GM18505 (cell line): ENCODE data around the gene ACP6.

Experiments
- ATAC-seq: cut with Tn5 transposase; IDR thresholded peaks from one replicate; pipeline ENCODE4 v1.9.1; 2021; ENCODE audit not compliant: unreplicated experiment
- POLR2A ChIP-seq: IDR thresholded peaks from 4 replicates; pipeline ENCODE4 v1.6.1; 2011; ENCODE audit warnings: borderline replicate concordance; ENCODE audit not compliant: insufficient read depth, insufficient read length; ENCODE audit errors: extremely low read depth

ACP6 gene

GRCh38 chr1:147673816-147674215 is 3.5 kb upstream of the ACP6 start:
- no peak for ATAC-seq
- no peak for TF ChIP-seq POLR2A

- ATAC-seq: no peak
- no peak for TF ChIP-seq POLR2A
Measured at GRCh38 chr1:147673406-147673805, 3.1 kb upstream of the ACP6 start.

DNA sequence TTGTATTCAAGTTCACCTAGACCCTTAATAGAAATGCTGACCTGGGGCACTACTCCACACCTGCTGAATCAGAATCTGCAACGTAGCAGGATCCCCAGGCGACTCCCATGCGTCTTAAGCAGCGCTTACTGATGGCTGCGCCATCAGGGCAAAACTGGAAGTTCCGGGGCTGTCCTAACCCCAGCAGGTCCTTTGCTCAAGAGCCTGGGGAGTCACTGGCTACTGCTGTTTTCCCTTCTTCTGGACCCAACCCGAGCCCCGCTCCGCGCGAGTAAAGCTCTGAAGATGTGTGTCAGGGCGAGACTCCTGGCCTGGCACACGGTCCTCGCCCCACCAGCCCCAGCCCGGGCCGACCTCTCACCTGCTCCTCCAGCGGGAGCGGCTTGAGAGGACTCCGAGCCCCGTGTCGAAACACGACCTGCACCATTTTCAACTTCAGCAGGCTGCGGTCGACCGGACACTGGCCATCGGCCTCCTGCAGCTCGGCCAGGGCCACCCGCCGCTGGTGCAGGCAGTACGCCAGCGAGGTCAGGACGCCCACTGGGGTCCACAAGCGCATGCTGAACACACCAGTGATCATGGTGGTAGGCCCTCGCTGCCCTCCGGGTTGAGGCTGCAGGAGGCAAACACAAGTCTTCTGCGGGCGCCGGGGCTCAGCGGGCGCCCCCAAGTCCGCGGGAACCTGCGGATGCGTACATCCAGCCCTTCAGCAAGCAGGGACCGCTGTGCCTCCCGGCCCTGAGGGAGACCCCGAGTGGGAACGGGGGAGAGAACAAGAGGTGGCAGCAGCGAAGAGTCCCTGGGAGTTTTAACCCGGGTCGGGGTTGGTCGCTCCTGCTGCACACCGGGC is 630 bp downstream of the ACP6 start:
- peak; percentile 10 for TF ChIP-seq POLR2A
- peak; percentile 36 for ATAC-seq

DNA sequence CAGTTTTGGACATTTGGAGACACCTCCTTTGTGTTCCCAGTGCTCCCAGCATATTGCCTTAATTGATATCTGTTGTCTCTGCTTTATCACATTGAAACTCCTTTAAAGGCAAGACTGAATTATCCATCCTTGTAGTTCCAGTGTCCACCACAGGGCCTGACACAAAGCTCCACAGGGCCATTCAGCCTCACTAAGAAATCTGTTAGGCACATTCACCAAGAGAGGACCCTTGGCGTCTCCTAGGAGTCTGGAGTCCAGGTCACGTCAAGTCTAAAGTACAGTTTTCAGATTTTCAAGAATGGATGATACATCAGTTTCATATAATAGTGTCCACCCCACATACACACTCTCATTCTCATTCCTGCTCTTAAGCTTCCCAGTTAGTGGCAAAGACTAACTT is 4.8 kb downstream of the ACP6 start:
- TF ChIP-seq POLR2A: no peak
- no peak for ATAC-seq

DNA sequence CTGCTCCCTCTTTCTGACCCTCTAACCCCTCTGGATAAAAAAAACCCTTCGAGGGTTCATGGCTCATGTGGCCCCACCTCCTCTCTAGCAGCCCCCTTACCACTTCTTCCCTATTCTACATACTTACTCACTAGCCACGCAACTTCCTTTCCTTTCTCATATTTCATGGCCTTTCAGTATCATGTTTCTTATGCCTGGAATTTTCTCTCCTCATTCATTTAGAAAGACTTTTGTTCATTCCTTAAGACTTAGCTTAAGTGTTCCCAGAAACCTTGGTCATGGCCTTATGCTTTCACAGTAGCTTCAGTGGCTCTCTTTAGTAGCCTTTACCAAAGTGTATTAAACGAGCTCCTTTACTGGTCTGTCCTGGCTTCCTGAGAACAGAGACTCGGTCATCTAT is 6.1 kb downstream of the ACP6 start:
- no peak for ATAC-seq
- no peak for TF ChIP-seq POLR2A

- TF ChIP-seq POLR2A: no peak
- no peak for ATAC-seq
Measured at GRCh38 chr1:147654511-147654910, 15.8 kb downstream of the ACP6 start.

- TF ChIP-seq POLR2A: no peak
- ATAC-seq: no peak
Measured at GRCh38 chr1:147652306-147652705, 18.0 kb downstream of the ACP6 start.

DNA sequence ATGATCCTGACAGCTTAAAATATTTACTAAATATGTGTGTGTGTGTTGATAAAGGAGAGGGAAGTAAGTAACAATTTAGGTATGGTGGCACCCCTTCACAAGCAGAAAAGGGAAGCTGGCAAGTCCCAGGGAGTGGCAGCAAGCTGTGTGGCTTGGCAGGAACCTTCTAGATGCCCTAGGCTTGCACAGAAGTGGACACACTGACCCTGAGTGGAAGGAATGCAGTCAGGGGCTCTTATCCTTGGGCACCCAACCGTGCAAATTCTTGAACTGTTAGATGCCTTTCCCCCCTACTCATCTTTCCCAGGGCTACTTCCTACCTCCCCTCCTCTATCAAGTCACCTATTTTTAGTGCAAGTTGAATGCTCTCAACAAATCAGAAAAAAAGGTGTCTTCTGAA is 18.9 kb downstream of the ACP6 start:
- ATAC-seq: no peak
- no peak for TF ChIP-seq POLR2A

GRCh38 chr1:147648933-147649332 is 21.4 kb downstream of the ACP6 start:
- no peak for TF ChIP-seq POLR2A
- no peak for ATAC-seq

DNA sequence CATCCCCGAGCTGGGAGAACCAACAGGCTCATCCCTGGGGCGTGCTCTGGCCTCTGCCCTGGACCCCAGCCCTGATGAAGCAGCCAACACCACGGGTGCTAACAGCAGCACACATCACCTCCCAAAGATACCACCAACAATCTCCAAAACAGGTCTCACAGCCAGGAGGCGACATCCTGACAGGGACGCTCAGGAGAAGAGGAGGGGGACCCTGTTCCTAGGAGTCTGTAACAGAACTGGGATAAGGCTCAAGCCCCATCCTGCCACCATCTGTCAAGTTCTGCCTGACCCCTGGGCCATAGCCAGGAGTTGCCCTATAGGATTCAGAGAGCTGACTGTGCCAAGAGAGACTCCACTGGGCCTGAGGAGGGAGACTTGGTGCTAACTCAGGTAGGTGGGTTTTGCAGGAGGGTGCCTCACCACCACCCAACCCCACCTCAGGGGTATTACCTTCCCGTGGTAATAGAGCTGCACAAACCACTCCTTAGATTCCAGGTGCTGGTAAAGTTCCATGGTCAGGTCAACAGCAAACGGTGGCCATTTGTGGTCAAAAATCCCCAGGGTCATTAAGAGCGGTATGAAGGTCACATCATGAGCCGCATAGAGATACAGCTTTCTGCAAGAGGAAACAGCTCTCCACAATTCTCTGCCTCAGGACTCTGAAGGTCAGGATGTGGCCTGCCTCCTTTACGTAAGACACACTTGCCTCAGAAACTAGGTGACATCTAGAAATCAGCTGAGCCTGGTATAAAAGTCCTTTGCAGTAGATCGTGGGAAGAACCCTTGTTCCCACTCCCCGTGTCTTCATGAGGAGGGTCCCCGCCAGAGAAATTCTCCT is 22.3 kb downstream of the ACP6 start:
- no peak for ATAC-seq
- TF ChIP-seq POLR2A: no peak

- no peak for ATAC-seq
- no peak for TF ChIP-seq POLR2A
Measured at GRCh38 chr1:147643974-147644373, 26.4 kb downstream of the ACP6 start.

DNA sequence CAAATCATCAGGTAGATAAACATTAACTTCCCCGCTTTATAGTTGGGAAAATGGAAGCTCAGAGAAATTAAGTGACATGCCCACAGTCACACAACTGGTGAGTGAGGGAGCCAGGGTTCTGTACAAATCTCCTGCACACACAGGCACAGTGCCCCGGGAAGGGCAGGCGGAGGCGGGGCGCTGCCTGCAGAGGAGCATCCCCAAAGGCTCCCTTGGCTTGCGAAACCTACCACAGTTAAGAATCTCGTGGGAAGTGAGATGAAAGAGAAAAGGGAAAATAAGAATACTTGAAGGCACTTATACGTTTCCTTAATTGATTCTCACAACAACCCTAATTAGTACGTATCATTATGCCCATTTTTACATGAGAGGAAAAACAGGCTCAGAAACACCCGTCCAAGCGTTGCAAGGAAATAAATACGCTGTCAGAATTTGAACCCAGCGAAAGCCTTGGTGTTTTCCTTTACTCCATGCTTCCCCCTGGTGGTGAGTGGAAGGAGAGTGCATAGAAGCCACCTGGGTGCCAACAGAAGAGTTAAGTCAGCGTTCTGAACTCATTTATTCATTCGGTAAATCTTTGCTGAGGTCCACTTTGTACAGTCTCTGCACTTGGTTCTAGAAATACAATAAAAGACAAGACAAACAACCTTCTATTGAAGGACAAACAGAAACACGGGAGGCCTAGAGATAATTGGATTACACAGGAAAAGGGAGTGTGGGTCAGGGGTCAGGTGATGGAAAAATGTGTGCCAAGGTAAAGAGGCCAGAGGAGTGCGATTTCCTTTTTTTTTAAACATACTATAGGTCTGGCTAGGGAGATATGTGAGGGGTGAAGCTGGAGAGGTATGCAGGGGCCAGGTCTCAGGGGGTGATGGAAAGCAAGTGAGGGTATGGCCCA is 28.4 kb downstream of the ACP6 start:
- no peak for ATAC-seq
- TF ChIP-seq POLR2A: no peak

DNA sequence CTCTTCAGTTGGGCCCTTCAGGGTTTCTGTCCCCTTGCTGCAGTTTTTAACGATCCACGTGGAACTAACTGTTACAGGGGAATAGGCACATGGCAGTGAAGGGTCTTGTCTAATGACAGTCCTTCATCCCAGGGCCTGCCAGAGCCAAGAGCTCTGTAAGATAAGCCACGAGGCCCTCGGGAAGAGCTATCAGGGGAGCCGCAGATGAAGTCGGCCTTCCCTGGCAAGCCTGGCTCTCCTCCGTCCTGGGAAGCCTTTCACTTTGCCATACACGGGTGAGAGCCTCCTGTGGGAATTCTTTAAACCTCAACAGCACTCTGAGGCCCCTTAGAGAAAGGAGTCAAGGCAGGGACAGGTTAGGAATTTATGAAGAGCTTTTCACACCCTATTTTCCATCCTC is 29.0 kb downstream of the ACP6 start:
- TF ChIP-seq POLR2A: no peak
- no peak for ATAC-seq
